Measurements from ENCODE around the gene SPEG.
"Not testable (repeated sequence)": the region's sequence is repeated elsewhere in the genome, so short reads cannot be mapped to it uniquely, and the experiment has no call there.

Gene SPEG

DNA sequence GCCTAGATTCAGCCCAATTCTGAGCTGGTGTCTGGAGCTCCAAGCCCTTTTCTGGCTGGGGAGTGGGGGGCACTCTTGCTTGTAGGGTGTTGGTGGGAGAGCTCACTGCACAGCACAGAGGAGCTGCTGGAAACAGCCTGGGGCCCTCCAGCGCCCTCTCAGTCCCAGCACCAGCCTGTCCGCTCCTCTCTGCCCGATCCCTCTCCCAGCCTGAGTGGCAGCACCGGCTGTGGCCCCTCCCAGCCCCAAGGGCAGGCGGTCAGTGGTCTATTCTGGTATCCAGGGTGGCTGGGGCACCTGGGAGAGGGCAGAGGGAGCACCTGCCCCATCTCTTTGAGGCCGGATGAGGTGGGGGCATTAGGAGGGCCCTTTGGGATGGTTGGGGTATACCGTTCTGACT, 29.7 kb upstream of the SPEG start:
- no peak for DNase-seq (ENCODE audit: low read depth)

DNA sequence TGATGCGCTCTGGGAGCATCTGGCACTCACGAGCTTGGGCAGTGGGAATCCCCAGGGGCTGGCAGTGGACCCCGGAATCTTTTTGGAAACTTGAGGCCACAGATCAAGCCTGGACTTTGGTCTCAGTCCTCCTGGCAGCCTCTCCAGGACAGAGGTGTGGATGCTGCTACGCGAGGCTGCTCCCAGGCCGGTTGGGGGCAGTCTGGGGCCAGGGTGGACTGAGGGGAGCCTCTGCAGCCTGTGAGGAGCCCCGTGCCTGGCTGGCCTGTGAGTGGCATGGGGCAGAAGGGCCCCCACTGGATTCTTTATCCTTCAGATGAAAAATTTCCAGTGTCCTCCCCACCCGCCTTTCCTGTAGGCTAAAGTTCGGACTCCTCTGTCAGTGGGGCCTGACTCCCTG, 29.2 kb upstream of the SPEG start:
- DNase-seq (ENCODE audit: low read depth) = no peak

DNA sequence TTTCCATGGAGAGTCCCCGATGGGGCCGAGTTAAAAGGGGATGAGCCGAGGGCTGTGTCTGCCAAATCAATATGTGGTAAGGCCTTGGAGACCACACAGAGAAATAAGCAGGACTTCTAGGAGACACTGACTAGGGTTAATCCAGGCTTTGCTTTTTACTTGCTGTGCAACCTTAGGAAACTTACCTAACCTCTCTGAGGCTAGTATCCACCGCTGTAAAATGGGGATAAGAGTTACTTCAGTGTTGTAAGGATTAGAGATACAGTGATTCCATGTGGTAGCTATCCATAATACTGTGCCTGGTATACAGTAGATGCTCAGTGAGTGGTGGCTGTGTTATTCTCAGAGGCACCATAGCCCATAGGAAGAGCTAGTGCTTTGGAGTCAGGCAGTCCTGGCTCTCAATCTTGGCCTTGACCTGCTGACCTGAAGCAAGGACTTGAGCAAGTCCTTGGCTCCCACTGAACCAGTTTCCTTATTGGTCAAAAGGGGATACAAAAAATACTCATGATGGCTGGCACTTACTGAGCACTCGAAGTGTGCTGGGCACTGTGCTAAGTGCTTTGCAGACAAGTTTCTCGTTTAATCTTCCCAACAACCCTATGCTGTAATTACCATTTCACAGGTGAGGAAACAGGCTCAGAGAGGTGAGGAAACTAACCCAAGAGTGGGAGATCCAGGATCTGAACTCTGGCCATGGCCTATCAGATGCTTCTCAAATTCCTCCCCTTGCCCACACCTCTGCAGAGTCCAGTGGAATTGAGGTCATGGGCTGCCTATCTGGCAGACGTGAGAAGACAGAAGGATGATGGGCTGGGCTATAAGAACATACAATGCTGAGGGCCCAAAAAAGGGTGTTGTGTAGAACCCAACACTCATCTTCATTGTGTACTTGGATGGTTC, 28.4 kb upstream of the SPEG start:
- no peak for DNase-seq (ENCODE audit: low read depth)

DNA sequence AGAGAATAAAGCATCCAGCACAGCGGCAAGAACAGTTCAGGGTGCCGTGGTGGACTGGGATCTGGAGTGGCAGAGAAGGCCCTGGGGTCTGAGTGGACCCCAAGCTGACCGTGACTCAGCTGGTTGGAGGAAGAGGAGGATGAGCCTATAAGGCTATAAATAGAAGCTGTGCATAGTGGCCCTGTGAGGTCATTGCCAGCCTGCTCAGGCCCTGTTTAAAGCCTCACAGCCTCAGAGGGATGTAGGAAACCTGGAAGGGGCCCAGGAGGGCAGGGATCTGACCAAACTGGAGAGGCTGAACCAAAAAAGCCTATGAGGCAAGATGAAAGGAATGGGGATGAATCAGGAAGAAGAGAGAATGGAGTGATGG, 27.8 kb upstream of the SPEG start:
- peak; percentile 96 for DNase-seq (ENCODE audit: low read depth)

DNA sequence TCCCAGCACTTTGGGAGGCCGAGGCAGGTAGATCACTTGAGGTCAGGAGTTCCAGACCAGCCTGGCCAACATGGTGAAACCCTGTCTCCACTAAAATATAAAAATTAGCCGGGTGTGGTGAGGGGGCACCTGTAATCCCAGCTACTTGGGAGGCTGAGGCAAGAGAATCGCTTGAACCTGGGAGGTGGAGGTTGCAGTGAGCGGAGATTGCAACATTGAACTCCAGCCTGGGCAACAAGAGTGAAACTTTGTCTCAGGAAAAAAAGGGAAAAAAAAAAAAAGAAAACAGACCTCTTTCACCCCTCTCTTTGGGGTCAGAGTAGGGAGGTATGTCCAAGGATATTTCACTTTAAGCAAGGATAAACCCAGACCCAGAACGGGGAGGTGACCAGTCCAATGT, 27.3 kb upstream of the SPEG start:
- not testable (repeated sequence) for DNase-seq (ENCODE audit: low read depth)

DNA sequence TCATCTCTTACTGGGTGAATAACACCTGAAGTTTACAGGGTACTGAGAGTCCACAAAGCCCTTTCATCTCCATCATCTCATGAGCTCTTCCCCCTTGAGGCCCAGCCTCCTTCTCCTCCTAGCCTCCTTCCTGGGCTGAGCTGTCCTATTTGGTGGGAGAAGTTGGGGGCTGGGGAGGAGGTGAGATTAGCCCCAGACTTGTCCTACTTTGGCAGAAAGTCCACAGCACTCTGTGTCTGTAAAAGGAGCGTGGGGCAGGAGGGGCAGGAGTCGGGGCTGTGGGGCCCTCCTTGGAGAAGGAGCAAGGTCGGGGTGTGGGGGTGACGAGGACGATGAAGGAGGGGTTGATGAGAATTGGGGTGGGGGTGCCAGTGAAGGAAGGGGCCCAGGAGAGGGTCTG, 26.4 kb upstream of the SPEG start:
- DNase-seq (ENCODE audit: low read depth) = no peak

DNA sequence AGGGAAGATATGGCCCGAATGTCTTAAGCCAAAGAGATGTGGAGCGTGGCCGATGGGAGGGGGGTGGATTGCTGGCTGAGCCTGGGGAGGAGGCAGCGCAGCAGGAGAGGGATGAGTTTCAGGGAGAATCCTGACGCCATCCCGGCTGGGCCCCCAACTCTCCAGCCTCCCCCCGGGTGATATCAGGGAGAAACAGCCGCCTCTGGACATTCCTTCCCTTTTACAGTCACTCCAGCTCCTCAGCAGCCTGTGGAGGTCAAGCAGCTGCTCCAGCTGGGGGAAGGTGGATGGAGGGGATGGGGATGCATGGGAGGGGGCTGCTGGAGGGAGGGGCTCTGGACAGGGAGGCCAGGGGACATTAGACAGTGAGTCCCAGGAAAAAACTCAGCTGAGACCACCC, 26.0 kb upstream of the SPEG start:
- no peak for DNase-seq (ENCODE audit: low read depth)

DNA sequence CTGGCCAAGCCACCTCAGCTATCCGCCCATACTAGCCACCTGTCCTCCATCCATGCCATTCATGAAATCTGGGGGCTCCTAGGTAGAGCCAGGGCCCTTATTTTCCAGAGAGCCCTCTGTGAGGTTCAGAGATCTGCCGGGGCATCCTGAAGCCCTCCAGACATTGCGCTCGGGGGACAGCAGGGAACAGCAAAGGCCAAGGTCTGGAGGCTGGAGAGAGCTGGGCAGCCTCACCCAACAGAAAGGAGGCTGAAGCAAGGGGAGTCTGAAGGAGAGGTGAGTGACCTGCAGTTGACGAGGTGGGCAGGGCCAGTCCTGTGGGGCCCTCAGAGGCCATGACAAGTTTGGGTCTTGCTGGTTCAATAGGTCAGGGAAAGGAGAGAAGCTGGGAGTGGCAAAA, 25.0 kb upstream of the SPEG start:
- no peak for DNase-seq (ENCODE audit: low read depth)

DNA sequence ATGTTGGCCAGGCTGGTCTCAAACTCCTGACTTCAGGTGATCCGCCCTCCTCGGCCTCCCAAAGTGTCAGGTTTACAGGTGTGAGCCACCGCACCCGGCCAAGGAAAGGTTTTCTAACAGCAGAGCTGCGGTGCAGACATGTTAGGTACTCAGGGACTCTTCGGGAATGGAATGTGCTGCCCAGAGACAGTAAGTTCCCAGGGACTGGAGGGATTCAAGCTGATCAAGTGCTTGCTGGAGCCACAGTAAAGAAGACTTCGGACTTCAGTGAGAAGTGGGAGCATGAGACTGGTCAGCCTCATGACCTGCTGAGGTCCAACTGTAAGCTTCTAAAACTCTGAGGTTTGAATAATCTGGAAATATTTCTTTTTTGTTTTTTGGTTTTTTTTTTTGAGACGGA, 24.3 kb upstream of the SPEG start:
- no peak for DNase-seq (ENCODE audit: low read depth)

DNA sequence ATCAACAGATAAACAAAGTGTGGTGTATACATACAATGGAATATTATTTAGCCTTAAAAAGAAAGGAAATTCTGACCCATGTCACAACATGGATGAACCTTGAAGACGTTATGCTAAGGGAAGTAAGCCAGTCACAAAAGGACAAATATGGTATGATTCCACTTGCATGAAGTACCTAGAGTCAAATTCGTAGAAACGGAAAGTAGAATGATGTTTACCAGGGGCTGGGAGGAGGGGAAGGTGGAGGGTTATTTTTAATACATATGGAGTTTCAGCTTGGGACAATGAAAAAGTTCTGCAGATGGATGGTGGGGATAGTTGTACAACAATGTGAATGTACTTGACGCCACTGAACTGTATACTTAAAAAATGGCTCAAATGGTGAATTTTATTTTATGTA, 19.8 kb upstream of the SPEG start:
- no peak for DNase-seq (ENCODE audit: low read depth)

DNA sequence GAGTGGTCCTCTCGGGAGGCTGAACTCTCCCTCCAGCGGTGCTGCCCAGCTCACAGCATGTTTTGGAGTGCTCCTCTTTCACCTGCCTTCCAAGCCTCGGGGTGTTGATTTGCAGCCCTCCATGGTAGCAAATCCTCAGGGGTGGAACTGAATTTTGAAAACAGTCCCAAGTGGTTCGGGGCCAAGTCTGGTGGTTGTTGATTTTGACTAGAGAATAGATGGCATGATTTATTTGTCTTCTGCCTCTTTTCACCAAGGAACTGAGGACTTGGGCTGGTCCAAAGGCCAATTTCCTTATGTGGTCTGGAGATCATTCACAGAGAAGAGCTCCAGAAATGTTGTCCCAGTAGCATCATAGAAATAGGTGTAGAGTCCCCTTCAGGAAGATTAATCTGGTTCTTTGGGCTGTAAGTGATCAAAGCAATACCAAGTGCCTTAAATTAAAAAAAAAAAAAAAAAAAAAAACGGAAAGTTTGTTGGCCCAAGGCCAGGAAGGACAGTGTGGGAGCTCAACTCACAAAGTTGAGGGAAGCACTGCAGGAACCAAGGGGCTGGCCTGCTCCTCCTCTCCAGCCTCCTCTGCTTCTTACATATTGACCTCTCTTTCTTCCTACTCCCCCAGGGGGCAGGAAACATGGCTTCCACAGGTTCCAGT, 18.9 kb upstream of the SPEG start:
- no peak for DNase-seq (ENCODE audit: low read depth)

DNA sequence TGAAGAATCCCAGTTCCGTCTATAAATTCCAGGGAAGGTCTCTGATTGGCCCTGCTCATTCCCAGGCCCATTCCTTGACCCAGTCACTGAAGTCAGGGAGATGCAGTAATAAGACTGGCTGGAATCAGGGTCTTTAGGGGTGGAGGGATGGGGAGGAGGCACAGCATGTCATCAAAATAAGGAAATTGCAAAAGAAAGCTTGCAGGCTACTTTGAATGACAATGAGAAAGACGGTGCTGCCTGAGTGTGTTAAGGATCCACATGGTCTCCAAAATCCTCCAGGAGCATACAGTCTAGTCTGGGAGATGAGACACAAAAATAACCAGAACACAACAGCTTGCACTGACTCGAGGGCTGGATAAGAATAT, 18.4 kb upstream of the SPEG start:
- no peak for DNase-seq (ENCODE audit: low read depth)

DNA sequence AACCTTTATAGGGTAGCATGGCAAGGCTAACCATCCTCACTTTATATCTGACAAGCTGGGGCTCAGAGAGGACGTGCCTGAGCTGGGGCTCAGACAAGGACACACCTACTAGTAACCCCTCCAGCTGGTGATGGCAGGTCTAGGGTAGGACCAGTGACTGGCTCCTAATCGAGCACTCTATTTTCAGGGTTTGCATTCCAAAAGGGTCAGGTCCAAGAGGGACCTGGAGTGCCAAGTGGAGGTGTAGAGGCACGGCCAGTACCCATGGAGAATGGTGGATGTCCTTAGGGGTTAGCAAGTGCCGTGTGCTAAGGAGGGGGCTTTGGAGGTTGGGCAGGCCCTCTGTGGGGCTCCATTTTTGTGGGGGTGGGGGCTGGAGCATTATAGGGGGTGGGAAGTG, 17.7 kb upstream of the SPEG start:
- DNase-seq (ENCODE audit: low read depth) = no peak

DNA sequence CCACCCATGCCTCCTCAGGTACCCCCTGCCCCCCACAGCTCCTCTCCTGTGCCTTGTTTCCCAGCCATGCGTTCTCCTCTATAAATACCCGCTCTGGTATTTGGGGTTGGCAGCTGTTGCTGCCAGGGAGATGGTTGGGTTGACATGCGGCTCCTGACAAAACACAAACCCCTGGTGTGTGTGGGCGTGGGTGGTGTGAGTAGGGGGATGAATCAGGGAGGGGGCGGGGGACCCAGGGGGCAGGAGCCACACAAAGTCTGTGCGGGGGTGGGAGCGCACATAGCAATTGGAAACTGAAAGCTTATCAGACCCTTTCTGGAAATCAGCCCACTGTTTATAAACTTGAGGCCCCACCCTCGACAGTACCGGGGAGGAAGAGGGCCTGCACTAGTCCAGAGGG, 17.3 kb upstream of the SPEG start:
- DNase-seq (ENCODE audit: low read depth) = no peak

DNA sequence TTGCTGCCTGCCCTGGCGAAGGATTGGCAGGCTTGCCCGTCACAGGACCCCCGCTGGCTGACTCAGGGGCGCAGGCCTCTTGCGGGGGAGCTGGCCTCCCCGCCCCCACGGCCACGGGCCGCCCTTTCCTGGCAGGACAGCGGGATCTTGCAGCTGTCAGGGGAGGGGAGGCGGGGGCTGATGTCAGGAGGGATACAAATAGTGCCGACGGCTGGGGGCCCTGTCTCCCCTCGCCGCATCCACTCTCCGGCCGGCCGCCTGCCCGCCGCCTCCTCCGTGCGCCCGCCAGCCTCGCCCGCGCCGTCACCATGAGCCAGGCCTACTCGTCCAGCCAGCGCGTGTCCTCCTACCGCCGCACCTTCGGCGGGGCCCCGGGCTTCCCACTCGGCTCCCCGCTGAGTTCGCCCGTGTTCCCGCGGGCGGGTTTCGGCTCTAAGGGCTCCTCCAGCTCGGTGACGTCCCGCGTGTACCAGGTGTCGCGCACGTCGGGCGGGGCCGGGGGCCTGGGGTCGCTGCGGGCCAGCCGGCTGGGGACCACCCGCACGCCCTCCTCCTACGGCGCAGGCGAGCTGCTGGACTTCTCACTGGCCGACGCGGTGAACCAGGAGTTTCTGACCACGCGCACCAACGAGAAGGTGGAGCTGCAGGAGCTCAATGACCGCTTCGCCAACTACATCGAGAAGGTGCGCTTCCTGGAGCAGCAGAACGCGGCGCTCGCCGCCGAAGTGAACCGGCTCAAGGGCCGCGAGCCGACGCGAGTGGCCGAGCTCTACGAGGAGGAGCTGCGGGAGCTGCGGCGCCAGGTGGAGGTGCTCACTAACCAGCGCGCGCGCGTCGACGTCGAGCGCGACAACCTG, 16.3 kb upstream of the SPEG start, which contains the start of gene DES:
Gene DES, plus strand, starts transcription at position 223 of the 857 bp plus-strand sequence. Its CDS starts 86 bp downstream, at position 309.
- no peak for DNase-seq (ENCODE audit: low read depth)

DNA sequence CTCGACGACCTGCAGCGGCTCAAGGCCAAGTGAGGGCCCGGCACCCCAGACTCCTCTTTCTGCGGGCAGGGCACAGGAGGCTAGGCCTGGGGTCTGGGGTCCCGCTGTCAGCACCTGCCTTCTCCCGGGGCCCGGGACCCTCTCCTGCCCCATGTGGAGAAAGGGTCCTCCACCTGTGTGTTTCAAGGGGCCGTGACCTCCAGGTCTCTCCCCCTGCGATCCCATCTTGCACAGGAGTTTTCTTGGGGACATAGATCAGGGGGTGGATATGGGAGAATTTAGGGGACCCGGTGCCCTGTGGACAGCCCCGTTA, 15.7 kb upstream of the SPEG start:
- DNase-seq (ENCODE audit: low read depth) = no peak

DNA sequence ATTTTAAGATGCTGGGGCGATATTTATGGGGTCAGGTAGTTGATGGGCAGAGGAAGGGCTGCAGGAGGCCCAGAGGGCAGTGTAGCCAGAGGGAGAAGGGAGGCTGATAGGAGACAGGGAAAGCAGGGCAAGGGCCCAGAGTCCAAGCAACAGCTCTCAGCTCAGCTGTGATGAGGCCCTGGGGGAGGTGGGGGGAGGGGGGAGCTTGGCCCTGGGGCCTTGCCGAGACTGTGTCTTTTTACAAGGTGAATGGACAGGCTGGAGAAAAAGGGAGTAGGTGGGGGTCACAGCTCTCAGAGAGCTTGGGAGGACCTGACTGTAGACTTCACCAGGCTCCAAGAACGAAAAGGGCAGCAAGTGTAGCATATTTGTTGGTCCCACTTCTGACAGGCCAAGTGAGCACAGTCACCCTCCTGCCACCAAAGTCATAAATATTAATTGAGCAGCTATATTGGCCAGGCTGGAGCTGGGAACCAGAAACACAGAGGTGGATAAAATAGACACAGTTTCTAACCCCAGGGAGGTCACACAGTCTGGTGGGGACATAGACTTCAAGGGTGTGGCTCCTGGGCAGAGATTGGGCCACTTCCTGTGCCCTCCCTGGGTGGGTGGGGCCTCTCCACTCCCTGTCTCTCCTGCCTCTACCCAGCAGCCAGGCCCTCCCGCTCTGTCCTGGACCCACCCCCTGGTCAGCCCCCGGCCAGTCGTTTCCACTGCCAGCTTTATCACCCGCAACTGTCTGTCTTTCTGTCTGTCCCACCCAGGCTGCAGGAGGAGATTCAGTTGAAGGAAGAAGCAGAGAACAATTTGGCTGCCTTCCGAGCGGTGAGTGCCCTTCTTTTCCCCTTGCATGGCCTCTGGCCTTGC, 15.1 kb upstream of the SPEG start:
- no peak for DNase-seq (ENCODE audit: low read depth)

DNA sequence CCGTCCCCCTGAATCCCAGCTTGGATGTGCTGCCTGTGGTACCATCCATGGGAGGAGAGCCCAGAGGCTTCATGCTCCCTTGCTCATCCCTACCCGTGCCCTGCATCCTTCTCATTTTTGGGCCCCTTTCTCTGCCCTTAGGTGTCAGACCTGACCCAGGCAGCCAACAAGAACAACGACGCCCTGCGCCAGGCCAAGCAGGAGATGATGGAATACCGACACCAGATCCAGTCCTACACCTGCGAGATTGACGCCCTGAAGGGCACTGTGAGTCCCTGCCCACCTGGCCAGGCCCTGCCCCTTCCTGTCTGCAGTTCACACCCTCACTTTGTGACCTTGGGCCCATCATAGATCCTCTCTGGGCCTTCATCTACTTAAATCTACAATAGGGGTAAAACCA, 14.0 kb upstream of the SPEG start:
- no peak for DNase-seq (ENCODE audit: low read depth)

DNA sequence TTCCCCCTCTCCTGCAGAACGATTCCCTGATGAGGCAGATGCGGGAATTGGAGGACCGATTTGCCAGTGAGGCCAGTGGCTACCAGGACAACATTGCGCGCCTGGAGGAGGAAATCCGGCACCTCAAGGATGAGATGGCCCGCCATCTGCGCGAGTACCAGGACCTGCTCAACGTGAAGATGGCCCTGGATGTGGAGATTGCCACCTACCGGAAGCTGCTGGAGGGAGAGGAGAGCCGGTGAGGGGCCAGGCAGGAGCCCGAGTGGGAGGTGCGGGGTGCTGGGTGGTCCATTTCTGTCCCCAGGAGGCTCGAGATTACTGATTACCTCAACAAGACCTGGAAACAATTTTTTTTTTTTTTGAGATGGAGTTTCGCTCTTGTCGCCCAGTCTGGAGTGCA, 13.3 kb upstream of the SPEG start:
- DNase-seq (ENCODE audit: low read depth) = no peak

DNA sequence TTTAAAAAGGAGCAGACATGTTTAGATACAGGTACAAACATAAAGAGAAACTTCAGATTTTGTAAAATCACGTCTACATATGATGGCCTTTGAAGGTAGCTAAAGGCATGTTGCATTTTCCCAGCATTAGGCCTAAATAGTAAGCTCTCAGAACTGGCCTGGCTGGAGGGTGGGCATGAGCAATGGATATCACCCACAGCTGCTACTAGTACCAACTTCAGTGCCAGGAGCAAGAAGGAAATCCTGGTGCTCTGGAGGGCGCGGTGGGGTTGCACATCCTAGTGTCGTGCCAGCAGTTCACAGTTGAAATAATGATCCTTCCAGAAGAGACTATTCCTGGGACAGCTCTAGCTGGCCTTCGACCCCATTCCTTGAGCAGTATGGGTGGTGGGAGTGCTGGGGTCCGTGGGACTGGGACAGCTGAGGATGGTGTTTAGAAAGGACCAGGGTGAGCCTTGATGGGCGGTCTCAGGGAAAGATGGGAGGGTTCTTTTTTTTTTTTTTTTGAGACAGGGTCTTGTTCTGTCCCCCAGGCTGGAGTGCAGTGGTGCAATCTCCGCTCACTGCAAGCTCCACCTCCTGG, 11.6 kb upstream of the SPEG start:
- DNase-seq (ENCODE audit: low read depth) = no peak

DNA sequence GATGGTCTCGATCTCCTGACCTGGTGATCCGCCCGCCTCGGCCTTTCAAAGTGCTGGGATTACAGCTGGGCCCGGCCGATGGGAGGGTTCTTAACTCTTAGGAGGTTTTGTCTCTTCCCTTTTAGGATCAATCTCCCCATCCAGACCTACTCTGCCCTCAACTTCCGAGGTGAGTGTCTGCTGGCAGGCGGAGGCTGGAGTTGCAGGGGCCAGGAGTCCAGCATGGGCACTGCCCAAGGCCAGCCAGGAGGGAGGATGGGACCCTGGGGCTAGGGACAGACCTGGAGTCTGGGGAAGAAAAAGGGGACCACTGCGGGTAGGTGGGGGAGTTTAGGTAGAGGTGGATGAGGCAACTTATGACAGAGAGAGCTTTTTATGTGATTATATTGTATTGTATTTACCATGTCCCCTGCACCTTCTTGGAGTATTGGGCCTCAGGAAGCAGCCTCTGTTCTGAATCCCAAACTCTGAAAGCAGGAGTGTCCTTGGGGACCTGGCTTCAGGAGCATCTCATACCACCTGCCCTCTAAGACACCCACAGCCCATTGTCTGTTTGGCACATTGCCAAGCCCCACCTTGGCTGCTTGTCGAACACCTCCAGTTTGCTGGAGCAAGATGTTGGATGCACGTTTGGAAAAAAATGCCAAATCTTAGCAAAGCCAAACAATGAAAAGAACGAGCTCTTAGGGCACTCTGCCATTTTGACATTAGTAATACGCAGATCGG, 10.8 kb upstream of the SPEG start:
- DNase-seq (ENCODE audit: low read depth) = no peak

Data from stromal cell of bone marrow (primary cell).